Suprapubic skin (tissue), 4 donors: Measurements from ENCODE around the gene HTR2C.

Source experiments
- EP300 ChIP-seq: sonication (generic); formaldehyde crosslinking; IDR thresholded peaks from one replicate; pipeline ENCODE4 v1.6.1; 2017; ENCODE audit warnings: antibody characterized with exemption
- POLR2AphosphoS5 ChIP-seq, 3 donors: sonication (generic); formaldehyde crosslinking; IDR thresholded peaks; one replicate each; pipeline ENCODE4 v1.6.1; 2017; ENCODE audit warnings: antibody characterized with exemption in 3 of 3
- TF ChIP-seq, protein P1 (sequence below), 2 donors: fragments of 200-600 bp in 1 of 2; fragments of 450-650 bp in 1 of 2; sonication (generic) in 1 of 2; IDR thresholded peaks; one replicate each; pipeline ENCODE4 v1.5.1; 2016 to 2019; ENCODE audit warnings: antibody characterized with exemption in 2 of 2, mild to moderate bottlenecking in 1 of 2, moderate library complexity in 1 of 2

DNA sequence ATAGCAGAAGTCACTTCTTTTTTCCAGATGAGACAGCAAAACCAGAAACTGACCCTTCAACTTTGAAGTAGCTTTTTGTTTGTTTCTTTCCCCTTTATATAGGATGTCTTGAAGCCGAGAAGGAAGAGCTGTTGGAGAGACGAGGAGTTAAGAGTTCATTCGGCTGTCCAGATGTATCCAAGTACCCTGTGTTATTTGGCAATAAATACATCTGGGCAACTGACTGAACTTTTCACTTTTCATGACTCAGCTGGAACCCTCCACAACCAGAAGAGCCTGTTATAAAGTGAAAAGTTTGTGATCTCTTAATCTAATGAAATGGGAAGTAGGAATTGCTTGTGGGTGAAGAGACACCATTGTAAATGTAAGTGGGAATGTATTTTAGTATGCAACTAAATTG lies 131.2 kb downstream of the HTR2C start:
- TF ChIP-seq, protein P1, sequence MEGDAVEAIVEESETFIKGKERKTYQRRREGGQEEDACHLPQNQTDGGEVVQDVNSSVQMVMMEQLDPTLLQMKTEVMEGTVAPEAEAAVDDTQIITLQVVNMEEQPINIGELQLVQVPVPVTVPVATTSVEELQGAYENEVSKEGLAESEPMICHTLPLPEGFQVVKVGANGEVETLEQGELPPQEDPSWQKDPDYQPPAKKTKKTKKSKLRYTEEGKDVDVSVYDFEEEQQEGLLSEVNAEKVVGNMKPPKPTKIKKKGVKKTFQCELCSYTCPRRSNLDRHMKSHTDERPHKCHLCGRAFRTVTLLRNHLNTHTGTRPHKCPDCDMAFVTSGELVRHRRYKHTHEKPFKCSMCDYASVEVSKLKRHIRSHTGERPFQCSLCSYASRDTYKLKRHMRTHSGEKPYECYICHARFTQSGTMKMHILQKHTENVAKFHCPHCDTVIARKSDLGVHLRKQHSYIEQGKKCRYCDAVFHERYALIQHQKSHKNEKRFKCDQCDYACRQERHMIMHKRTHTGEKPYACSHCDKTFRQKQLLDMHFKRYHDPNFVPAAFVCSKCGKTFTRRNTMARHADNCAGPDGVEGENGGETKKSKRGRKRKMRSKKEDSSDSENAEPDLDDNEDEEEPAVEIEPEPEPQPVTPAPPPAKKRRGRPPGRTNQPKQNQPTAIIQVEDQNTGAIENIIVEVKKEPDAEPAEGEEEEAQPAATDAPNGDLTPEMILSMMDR (IDR thresholded peaks at IDR 0.05) = no peak
- TF ChIP-seq POLR2AphosphoS5 (IDR thresholded peaks at IDR 0.05) (no peak), EP300 (no peak)
